GM21526 (cell line): ENCODE data around the gene GNA15.
"Not testable (repeated sequence)": the region's sequence is repeated elsewhere in the genome, so short reads cannot be mapped to it uniquely, and the experiment has no call there.

Experiments
- ATAC-seq: cut with Tn5 transposase; IDR thresholded peaks from one replicate; pipeline ENCODE4 v1.9.1; 2021; ENCODE audit warnings: moderate library complexity; ENCODE audit not compliant: unreplicated experiment, low FRiP score

The GNA15 gene

GRCh38 chr19:3135961-3136683 is at the start of gene GNA15:
GNA15 (plus strand) TSS chr19:3136033; CDS start chr19:3136451, 418 bp downstream.
- no peak for ATAC-seq

- ATAC-seq: no peak
These were observed 48.1 kb upstream of the GNA15 start for GRCh38 chr19:3087769-3088168.

GRCh38 chr19:3089299-3089855 is 46.5 kb upstream of the GNA15 start:
- ATAC-seq: not testable (repeated sequence)

- ATAC-seq: no peak
These were observed 41.0 kb upstream of the GNA15 start for GRCh38 chr19:3094601-3095440.

GRCh38 chr19:3095441-3096191 is 40.2 kb upstream of the GNA15 start:
- ATAC-seq: no peak

- no peak for ATAC-seq
These were observed 39.4 kb upstream of the GNA15 start for GRCh38 chr19:3096267-3096901.

- ATAC-seq: no peak
These were observed 38.9 kb upstream of the GNA15 start for GRCh38 chr19:3096902-3097326.

- ATAC-seq: no peak
These were observed 38.4 kb upstream of the GNA15 start for GRCh38 chr19:3097442-3097871.

GRCh38 chr19:3098141-3098514 is 37.7 kb upstream of the GNA15 start:
- ATAC-seq: no peak

GRCh38 chr19:3098515-3099346 is 37.1 kb upstream of the GNA15 start:
- no peak for ATAC-seq

- no peak for ATAC-seq
These were observed 36.3 kb upstream of the GNA15 start for GRCh38 chr19:3099347-3100145.

GRCh38 chr19:3100331-3100730 is 35.5 kb upstream of the GNA15 start:
- ATAC-seq: no peak

- no peak for ATAC-seq
These were observed 34.8 kb upstream of the GNA15 start for GRCh38 chr19:3100747-3101730.

- ATAC-seq: no peak
These were observed 33.3 kb upstream of the GNA15 start for GRCh38 chr19:3102239-3103140.

- no peak for ATAC-seq
These were observed 31.2 kb upstream of the GNA15 start for GRCh38 chr19:3104708-3104983.

- ATAC-seq: no peak
These were observed 30.0 kb upstream of the GNA15 start for GRCh38 chr19:3105641-3106508.
